LNCaP clone FGC (cell line): ENCODE measurements around the gene CCL22.

Experiments used
- DNase-seq: peaks from one replicate; pipeline ENCODE4 v3.0.0-alpha.2; 2011; ENCODE audit warnings: low read depth
- H3K4me3 ChIP-seq: 2 replicates; pipeline ENCODE4 v1.5.1; 2011; ENCODE audit warnings: mild to moderate bottlenecking, low read depth, low read length, control low read depth
- CTCF ChIP-seq: IDR thresholded peaks from 2 replicates; pipeline ENCODE4 v1.5.1; 2012; ENCODE audit warnings: mild to moderate bottlenecking; ENCODE audit not compliant: control insufficient read depth, insufficient read depth; ENCODE audit errors: extremely low read depth

Gene CCL22

DNA sequence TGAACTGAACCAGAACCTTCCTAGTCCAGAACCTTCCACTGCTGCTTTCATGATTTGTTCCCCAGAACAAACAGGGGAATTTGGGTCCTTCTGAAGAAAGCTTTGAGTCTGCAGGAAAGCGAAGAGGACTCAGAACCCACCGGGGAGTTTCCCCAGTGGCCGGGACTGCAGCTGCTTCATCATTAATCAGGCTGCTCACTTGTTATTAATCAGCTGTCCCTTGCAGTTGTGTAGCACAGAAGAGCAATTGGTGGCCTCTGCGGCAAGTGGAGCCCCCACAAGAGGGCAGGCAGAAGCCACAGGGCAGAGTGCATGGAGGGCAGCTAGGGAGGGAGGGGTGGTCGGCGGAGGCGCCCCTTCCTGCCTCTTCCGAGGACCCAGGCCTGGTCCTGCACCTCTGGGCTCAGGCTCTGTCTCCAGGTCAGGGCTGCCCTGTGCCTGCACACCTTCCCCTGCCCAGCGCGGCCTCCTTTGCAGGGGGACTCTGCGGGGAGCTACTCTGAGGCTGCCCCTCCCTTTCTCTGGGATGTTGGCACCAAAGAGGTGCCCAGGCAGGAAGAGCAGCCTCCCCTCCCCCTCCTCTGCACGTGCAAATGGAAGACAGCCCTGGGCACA is 52.9 kb downstream of the CCL22 start:
- DNase-seq, result no peak
- no peak overlapping the region for H3K4me3 ChIP-seq
- no peak for TF ChIP-seq CTCF

GRCh38 chr16:57412584-57412983 is 54.0 kb downstream of the CCL22 start:
- no peak for TF ChIP-seq CTCF
- no peak for DNase-seq
- H3K4me3 ChIP-seq, result no peak overlapping the region

GRCh38 chr16:57413301-57413730 is 54.7 kb downstream of the CCL22 start:
- TF ChIP-seq CTCF, result no peak
- DNase-seq, result no peak

DNA sequence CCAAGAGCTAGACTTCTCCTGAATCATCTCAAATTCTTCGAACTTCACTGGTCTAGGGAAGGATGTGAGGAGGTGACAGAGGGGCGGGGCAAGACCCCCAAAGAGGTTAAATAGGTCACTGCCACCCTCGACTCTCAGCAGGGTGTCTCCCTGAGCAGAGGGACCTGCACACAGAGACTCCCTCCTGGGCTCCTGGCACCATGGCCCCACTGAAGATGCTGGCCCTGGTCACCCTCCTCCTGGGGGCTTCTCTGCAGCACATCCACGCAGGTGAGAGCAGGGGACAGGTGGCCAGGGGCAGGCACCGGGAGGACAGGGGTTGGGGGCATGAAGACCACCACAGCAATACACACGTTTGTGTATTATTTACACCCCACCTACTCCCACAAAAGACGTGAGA is 55.1 kb downstream of the CCL22 start:
- no peak overlapping the region for H3K4me3 ChIP-seq
- DNase-seq, result no peak
- no peak for TF ChIP-seq CTCF

More at GRCh38 chr16:57413301-57413730, 54.7 kb downstream of the CCL22 start:
- H3K4me3 ChIP-seq, result no peak overlapping the region
